Stomach (tissue), 4 donors: ENCODE measurements around the gene OBSCN.

Experiments used
- EP300 ChIP-seq: sonication (generic); formaldehyde crosslinking; IDR thresholded peaks from one replicate; pipeline ENCODE4 v1.6.1; 2017; ENCODE audit warnings: antibody characterized with exemption
- POLR2AphosphoS5 ChIP-seq, 3 donors: sonication (generic); formaldehyde crosslinking; IDR thresholded peaks; one replicate each; pipeline ENCODE4 v1.6.1; 2016; ENCODE audit warnings: antibody characterized with exemption in 3 of 3

GRCh38 chr1:228334954-228335353, 127.1 kb downstream of the OBSCN start:
- no peak for TF ChIP-seq POLR2AphosphoS5 (IDR thresholded peaks at IDR 0.05)
- no peak for TF ChIP-seq EP300
